Measurements from ENCODE around the gene MCU. TPM values are rescaled to one million over a fixed set of nuclear protein-coding genes. Genes with fewer than 3 reads are reported as not detected.

Gene MCU
- total and polyA plus RNA-seq, 2 of the 4 experiments (the other 2 are of a cell fraction) = 36.2 to 36.7 TPM

DNA sequence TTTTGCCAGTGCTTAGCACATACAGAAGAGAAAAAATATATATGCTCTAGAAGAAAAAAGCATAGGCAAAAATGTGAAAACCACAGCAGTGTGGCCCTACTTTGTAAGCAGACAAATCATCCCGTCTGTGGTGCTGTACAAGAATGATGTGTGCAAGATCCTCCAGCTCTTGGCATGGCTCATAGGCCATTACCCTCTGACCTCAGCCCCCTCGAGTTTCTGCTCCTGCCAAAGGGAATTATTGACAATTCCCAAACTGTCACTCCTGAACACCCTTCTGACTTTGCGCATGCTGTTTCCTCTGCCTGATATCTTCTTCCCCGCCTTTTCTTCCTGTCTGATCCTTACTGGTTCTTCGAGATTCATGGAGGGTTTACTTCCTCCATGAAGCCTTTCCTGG is 235.5 kb downstream of the MCU start:
- POLR2A ChIA-PET (ENCODE audit: unreplicated experiment) = no interaction called here
- Histone ChIP-seq H3K4ac (ENCODE audit: low read depth, low read length) (no peak overlapping the region), H3K4me3 (ENCODE audit: insufficient read depth, low read depth, low read length) (no peak overlapping the region), H3K79me1 (ENCODE audit: low read depth in 1 of 2, low read length in 2 of 2) (no peaks in the 10 kb centered on the region), H2BK20ac (ENCODE audit: low read depth, low read length) (no peak overlapping the region), H3K27ac (ENCODE audit: insufficient read depth, low read length) (no peak overlapping the region), H4K91ac (ENCODE audit: insufficient read depth, low read depth, low read length) (no peak overlapping the region), H2BK120ac (ENCODE audit: low read depth, low read length) (no peak overlapping the region), H3K9ac (ENCODE audit: low read depth, low read length) (no peak overlapping the region), H2AFZ (replicated peaks; ENCODE audit: low read length, poor library complexity) (no peak overlapping the region), H4K8ac (ENCODE audit: low read depth in 2 of 2, low read length in 2 of 2) (no peak overlapping the region), H3K14ac (replicated peaks; ENCODE audit: low read depth, low read length) (no peak overlapping the region), H3K4me1 (ENCODE audit: control insufficient read depth, insufficient read depth, low read length) (no peaks in the 10 kb centered on the region), H3K36me3 (ENCODE audit: control insufficient read depth, insufficient read depth, low read length) (no peaks in the 10 kb centered on the region), H3K23ac (ENCODE audit: low read depth, low read length) (no peak overlapping the region), H3K9me3 (ENCODE audit: control insufficient read depth, insufficient read depth, low read length) (no peaks in the 10 kb centered on the region), H3K18ac (ENCODE audit: low read depth, low read length) (no peak overlapping the region), H2AK9ac (replicated peaks; ENCODE audit: low read depth, low read length, poor library complexity) (no peak overlapping the region), H2AK5ac (ENCODE audit: low read depth, low read length) (no peak overlapping the region), H4K5ac (ENCODE audit: low read depth, low read length) (no peak overlapping the region), H4K20me1 (ENCODE audit: insufficient read depth, low read length) (no peaks in the 10 kb centered on the region), H3K27me3 (ENCODE audit: control insufficient read depth, insufficient read depth, low read length) (peaks cover 14% of the 10 kb centered on the region), H2BK5ac (ENCODE audit: low read depth, low read length, poor library complexity, severe bottlenecking) (no peak overlapping the region), H3K9me1 (ENCODE audit: insufficient read depth, low read length) (no peaks in the 10 kb centered on the region), H3K4me2 (ENCODE audit: low read depth, low read length) (no peak overlapping the region), H2BK15ac (ENCODE audit: low read depth, low read length) (no peak overlapping the region), H3K56ac (ENCODE audit: extremely low read depth, insufficient read depth, low read length) (no peak overlapping the region)
- CTCF ChIA-PET = no interaction called here
- ATAC-seq (ENCODE audit: low read depth) (no peak), DNase-seq (no peak)
- WGBS, 2 experiments (ENCODE audit: extremely low coverage in 2 of 2, insufficient read length in 1 of 2) = 0% methylated on average over 1 of the region's 5 CpGs; no CpG with 5 or more reads in 1 of the 2 experiments
- intact Hi-C loops (cut with micrococcal nuclease) = no loop called here
- no peak for TF ChIP-seq CHD1 (IDR thresholded peaks at IDR 0.05; ENCODE audit: low read depth, low read length)
- no peak for TF ChIP-seq FOS (IDR thresholded peaks at IDR 0.05; ENCODE audit: low read depth, low read length)
- no peak for TF ChIP-seq CTCF (conservative IDR thresholded peaks at IDR 0.05; ENCODE audit: low read depth, low read length)
- TF ChIP-seq USF2 (IDR thresholded peaks at IDR 0.05; ENCODE audit: low read depth, low read length) = no peak
- TF ChIP-seq MAFK (IDR thresholded peaks at IDR 0.05; ENCODE audit: low read depth, low read length) = no peak
- TF ChIP-seq MXI1 (IDR thresholded peaks at IDR 0.05; ENCODE audit: borderline replicate concordance, low read depth, low read length) = no peak
- TF ChIP-seq, protein P1, sequence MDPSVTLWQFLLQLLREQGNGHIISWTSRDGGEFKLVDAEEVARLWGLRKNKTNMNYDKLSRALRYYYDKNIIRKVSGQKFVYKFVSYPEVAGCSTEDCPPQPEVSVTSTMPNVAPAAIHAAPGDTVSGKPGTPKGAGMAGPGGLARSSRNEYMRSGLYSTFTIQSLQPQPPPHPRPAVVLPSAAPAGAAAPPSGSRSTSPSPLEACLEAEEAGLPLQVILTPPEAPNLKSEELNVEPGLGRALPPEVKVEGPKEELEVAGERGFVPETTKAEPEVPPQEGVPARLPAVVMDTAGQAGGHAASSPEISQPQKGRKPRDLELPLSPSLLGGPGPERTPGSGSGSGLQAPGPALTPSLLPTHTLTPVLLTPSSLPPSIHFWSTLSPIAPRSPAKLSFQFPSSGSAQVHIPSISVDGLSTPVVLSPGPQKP (IDR thresholded peaks at IDR 0.05; ENCODE audit: borderline replicate concordance, low read depth, low read length) = no peak
- no peak for TF ChIP-seq BHLHE40 (IDR thresholded peaks at IDR 0.05; ENCODE audit: low read depth, low read length)
- TF ChIP-seq RFX5 (IDR thresholded peaks at IDR 0.05; ENCODE audit: low read depth, low read length) = no peak
- TF ChIP-seq RAD21 (IDR thresholded peaks at IDR 0.05; ENCODE audit: low read length) = no peak
- TF ChIP-seq CEBPB (IDR thresholded peaks at IDR 0.05; ENCODE audit: low read depth, low read length) = no peak
- TF ChIP-seq POLR2A (IDR thresholded peaks at IDR 0.05; ENCODE audit: low read depth, low read length) = no peak
- no TSS peak for BruUV-seq (replicated peaks)
- dilution Hi-C loops (cut with HindIII; ENCODE audit: low sequenced_read_pairs, unreplicated experiment) = no loop called here
- in situ Hi-C loops (cut with MboI; ENCODE audit: low sequenced_read_pairs) = no loop called here

Data from IMR-90 (cell line).